Measurements from ENCODE around the gene ENTHD1. TPM values are rescaled to one million over a fixed set of nuclear protein-coding genes. Genes with fewer than 3 reads are reported as not detected.
"Not testable (repeated sequence)": the region's sequence is repeated elsewhere in the genome, so short reads cannot be mapped to it uniquely, and the experiment has no call there.

Gene ENTHD1
- total RNA-seq, 1 donor from 2014 or later = not detected

DNA sequence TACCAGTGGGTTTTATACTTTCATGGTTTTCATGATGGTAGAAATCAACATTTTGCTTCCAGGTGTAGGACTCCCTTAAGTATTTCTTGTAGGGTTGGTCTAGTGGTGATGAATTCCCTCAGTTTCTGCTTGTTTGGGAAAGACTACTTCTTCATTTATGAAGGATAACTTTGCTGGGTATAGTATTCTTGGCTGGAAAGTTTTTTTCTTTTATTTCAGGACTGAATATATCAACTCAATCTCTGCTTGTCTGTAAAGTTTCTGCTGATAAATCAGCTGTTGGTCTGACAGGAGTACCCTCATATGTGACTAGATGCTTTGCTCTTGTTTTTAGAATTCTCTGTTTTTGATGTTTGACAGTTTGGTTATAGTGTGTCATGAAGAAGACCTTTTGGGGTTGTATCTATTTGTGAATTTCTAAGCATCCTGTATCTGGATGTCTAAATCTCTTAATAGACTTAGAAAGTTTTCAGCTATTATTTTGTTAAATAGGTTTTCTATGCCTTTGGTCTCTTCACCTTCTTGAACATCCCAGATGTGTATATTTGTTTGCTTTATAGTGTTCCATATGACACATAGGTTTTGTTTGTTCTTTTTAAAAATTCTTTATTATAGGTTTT, 95.9 kb downstream of the ENTHD1 start:
- no peak for DNase-seq (ENCODE audit: low spot score)

GRCh38 chr22:39789788-39790187, 103.8 kb downstream of the ENTHD1 start:
- DNase-seq (ENCODE audit: low spot score) = no peak

DNA sequence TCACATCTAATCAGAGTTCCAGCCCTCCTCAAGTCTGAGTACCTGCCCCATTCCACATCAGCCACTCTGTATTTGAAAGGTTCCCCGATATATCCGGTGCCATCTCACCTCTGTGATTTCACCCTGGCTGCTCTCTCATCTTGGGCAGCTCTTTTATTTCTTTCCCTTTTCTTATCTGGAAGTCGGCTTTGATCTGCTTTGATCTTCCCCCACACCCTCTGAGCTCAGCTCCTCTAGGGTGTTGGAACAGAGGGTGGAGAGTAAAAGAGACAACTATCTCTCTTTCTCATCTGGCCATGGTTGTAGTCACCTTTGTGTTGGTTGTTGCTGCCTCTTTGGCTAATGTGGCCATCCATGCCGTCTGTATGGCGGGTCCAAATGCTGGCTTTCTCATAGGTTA, 108.3 kb downstream of the ENTHD1 start:
- DNase-seq (ENCODE audit: low spot score) = no peak

GRCh38 chr22:39777716-39778454, 115.7 kb downstream of the ENTHD1 start:
- no peak for DNase-seq (ENCODE audit: low spot score)

DNA sequence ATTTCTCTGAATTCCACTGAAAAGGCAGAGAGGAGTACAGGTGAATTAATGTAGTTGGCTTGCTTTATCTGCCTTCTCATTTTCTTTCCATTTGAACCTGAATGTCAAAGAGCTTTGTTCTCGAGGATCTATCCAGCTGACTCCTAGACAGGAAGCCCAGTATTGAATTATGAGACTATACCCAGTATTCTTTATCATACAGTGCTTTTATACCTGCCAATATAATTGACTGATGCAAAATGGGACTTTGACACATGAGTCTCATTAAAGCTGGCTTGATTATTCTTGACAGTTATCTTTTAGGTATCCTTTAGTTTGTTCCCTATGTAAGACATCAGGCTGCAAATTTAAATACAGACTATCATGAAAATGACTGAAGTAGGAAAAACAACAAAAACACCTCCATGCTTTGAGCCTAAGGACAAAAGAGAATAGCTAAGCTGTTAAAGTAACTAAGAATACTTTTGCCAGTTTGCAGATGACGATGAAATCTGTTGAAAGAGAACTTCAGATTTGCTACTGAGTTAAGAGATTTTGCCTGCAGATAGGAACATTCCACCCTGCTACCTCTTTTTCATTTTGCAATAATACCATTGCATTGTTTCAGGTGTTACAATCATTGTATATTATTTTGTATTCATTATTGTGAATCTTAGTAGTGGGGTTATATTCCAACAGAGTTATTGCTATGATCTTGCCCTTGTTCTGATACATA, 117.1 kb downstream of the ENTHD1 start:
- DNase-seq (ENCODE audit: low spot score) = no peak

DNA sequence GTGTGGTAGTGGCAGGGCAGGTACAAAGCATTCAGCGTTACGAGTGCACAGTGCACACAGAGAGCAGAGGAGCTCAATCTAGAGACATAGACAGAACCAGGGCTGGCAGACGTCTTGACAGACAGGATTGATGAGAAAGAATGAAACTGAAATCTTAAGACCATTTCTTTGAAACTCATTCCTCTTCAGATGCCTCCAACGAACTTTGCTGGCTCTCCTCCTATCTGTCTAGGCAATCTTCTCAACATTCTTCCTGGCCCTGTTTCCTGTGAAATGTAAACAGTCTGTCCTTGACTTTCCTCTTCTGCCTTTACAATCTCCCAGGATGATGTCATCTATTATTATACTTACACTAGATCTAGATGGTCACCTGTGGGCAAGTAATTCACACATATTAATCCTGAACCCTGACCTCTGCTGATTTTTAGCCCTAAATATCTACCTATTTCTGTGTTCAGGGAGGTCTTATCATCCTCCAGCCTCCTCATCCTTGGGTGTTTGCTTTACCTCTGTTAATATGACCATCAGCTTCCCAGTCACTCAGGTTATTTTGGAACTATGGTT, 119.5 kb downstream of the ENTHD1 start:
- no peak for DNase-seq (ENCODE audit: low spot score)

DNA sequence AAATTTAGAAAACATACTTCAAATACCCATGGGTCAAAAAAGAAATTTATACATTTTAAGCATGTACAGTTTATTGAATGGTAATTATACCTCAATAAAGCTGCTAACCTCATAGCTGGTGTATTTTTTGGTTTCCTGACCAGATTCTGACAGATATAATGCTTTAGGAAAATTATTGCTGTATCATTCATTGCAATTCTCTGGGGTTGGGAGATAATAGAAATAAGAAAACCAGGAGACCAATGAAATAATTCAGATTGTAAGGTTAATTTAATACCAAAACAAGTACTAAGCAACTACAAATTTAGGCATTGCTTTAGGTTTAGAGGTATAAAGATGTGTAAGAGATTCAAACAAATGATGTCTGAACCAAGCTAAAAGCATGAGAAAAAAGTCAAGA, 120.1 kb downstream of the ENTHD1 start:
- DNase-seq (ENCODE audit: low spot score) = no peak

GRCh38 chr22:39771486-39771885, 122.1 kb downstream of the ENTHD1 start:
- DNase-seq (ENCODE audit: low spot score) = no peak

DNA sequence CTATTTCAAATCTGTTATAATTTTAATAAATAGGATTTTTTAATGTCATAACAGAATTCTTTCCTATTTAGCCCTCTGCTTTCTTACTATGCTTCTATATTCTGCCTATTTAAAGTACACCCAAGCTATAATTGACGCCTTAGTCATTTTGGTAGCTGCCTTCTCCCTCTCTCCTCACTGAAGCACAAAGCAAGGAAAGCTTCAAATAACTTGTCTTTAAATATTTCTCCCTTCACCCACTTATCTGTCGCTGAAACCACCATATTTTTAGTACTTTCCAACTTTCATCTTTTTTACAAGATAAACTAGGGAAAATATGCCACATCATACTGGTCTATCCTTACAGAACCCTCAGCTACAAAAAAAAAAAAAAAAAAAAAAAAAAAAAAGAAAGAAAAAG, 127.9 kb downstream of the ENTHD1 start:
- no peak for DNase-seq (ENCODE audit: low spot score)

DNA sequence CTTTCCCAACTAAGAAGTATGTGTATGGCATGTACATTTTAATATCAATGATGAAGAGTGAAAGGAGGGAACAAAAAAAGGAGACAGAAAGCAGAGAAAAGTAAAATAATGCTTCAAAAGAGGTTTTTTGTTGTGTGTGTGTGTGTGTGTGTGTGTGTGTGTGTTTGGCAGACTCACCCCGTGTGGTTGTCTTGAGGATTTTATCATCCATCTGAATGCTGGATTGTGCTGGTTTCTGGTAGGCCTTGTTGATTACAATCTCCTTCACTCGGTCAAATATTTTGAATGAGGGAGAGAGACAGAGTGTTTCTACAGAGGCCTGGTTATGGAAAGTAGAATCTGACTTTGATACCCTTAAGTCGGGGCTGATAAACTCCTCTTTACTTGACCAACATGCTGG, 128.5 kb downstream of the ENTHD1 start:
- DNase-seq (ENCODE audit: low spot score) = no peak

- DNase-seq (ENCODE audit: low spot score) = no peak
These were observed 130.3 kb downstream of the ENTHD1 start for GRCh38 chr22:39763276-39763675.

- DNase-seq (ENCODE audit: low spot score) = no peak
These were observed 142.8 kb downstream of the ENTHD1 start for GRCh38 chr22:39750759-39751158.

DNA sequence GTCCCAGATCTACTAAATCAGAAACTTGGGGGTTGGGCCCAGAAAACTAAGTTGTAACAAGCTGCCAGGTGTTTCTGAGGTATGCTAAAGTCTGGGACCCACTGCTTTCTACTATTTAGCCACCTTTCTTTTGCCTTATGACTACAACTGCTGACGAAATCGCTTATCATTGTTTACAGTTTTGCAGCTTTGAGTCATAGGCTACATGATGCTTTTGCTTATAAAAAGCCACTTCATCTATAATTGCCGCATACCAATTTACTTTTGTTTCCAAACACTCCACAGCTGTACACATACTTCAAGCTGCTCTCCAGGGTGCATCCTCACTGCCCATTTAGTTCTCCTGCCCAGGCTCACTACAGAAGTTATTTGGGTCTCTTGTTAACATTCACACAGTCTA, 144.7 kb downstream of the ENTHD1 start:
- no peak for DNase-seq (ENCODE audit: low spot score)

DNA sequence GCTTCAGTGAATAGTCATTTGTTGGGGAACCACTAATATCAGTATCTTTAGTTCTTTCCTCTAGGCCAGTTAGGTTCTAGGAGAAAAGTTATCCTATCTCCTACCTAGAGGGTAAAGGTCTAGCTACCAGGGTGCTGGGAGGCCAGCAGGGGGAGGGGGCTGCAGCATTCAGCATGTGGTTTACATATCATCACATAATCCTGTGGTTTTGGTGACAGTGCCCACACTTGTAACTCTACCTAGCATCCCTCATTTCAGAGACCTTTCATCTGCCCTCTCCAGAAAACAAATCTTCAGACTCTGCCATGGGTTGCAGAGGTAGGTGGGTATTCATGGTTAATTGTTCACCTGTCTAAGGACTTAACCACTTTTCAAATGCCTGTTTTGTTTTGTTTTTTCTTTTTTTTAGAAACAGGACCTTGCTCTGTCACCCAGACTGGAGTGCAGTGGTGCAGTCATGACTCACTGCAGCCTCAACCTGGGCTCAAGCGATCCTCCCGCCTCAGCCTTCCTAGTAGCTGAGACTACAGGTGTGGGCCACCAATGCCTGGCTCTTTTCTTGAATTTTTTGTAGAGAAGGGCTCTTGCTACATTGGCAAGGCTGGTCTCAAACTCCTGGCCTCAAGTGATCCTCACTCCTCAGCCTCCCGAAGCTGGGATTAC, 146.8 kb downstream of the ENTHD1 start:
- DNase-seq (ENCODE audit: low spot score) = no peak

- DNase-seq (ENCODE audit: low spot score) = no peak
These were observed 147.8 kb downstream of the ENTHD1 start for GRCh38 chr22:39745789-39746188.

GRCh38 chr22:39744353-39744752, 149.2 kb downstream of the ENTHD1 start:
- DNase-seq (ENCODE audit: low spot score) = no peak

DNA sequence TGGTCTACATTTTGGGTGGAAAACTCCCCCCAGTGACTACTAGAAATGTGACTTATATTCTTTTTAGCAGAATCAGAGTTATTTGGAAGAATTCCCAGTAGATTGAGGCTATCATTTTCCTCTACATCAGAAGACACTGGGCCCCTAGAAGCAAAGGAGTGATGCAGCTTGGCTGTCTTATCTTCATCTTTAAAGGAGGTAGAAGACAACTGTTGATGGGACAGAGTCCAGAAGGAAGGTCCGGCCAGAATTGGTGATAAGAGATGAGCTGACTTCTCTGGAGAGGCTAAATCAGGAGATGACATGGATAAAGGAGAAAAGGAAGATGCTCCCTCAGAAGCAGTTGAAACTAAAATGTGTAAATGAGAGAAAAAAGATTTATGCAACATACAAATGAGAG, 149.6 kb downstream of the ENTHD1 start:
- DNase-seq (ENCODE audit: low spot score) = no peak

GRCh38 chr22:39739338-39740027, 154.1 kb downstream of the ENTHD1 start:
- no peak for DNase-seq (ENCODE audit: low spot score)

DNA sequence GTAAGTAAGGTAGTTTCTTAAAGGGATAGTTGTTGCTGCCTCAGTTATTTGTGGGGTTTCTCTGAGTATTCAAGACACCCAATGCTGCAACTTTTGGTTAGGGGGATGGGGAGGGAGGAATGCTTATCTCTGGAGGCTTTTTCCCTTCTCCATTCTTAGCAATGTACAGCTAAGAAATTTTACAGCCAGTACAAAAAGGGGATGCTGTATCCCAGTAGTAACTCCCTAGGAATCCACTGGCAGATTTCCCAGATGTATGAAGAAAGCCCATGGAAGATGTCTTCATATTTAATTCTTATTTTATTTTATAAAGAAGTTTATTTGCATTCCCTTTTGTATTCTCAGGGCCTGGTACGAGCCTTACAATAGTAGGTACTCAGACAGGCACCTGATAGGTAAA, 154.8 kb downstream of the ENTHD1 start:
- DNase-seq (ENCODE audit: low spot score) = no peak

DNA sequence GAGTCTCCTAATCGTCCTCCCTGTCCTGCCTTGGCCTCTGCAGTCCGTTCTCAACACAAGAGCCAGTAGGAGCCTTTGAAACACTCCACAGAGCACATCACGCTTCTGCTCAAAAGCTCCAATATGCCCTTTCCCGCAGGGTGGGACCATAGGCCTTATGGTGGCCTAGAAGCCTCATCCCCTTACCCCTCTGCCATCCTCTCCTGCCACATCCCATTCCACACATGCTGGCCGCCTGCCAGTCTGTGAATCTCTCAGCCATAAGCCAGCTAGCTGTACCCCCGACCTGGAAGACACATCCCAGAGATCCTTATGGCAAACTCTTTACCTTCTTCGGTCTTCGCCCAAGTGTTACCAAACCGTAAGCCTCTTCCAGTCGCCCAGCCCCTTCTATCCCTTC, 157.8 kb downstream of the ENTHD1 start:
- no peak for DNase-seq (ENCODE audit: low spot score)

GRCh38 chr22:39734866-39735265, 158.7 kb downstream of the ENTHD1 start:
- DNase-seq (ENCODE audit: low spot score) = no peak

DNA sequence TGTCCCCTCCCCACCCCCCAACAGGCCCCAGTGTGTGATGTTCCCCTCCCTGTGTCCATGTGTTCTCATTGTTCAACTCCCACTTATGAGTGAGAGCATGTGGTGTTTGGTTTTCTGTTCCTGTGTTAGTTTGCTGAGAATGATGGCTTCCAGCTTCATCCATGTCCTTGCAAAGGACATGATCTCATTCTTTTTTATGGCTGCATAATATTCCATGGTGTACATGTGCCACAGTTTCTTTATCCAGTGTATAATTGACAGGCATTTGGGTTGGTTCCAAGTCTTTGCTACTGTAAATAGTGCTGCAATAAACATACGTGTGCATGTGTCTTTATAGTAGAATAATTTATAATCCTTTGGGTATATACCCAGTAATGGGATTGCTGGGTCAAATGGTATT, 159.5 kb downstream of the ENTHD1 start:
- not testable (repeated sequence) for DNase-seq (ENCODE audit: low spot score)

All from ureter (tissue), 1 donor.